Measurements from ENCODE around the gene MRPL24.

Gene MRPL24

DNA sequence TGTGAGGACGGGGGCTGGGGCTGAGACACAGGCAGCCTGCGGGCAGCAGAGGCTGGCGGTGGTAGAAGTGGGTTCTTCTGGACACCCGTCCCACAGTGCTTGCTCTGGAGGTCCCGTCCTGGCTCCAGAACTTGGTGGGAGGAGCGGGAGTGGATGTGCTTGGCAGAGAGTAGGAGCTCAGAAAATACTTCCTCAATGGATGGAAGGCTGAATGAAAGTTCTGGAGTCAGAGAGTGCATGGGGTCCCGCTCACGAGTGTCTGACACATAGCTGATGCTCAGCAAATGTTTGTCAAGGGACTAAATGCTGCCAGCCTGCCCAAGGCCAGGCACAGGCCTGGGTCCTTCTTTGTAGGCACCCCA lies 50.2 kb downstream of the MRPL24 start:
- no peak for DNase-seq

GRCh38 chr1:156689953-156690674 lies 50.8 kb downstream of the MRPL24 start:
- DNase-seq, result peak; percentile 64

DNA sequence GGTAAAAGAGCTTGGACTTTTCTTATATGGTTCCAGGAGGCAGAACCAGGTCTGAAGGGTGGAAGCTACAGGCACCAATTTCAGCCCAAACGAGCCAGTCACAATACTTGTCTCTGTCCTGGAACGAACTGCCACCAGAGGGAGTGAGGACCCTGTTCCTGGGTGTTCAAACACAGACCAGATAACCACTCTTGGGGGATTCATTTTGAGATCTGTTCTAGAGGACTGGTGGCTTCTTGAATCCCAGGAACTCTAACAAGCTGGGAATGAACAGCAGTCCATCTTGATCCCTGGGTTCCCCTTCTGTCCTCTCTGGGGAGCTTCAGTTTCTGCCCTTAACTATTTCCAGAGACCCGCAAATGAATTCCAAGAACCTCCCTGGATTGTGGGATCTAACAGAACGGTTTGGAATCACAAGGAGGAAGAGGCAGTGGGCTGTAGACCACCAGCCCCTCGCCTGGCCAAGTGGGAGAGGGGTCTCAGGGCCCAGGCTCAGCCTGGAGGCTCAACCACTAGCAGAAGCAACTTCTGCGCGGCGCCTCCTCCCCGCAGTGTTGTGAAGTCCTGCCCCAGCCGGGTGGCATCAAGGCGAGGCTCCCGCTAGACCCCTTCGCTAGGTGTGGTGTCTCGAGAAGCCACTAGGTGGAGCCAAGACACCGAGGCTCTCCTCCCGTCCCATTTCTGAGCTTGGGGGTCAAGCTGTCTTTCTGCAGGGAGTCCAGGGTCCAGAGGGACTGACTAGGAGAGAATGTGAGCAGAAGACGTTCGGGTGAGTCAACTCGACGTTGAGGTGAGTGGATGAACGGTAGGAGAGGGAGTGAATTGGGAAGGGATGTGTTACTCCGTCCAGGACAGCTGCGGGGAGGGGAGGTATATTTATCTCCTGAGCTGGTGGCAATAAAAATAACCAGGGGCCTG lies 51.6 kb downstream of the MRPL24 start:
- DNase-seq, result peak; percentile 93
